ENCODE data around the gene TMEM88. TPM values are rescaled to one million over a fixed set of nuclear protein-coding genes. Genes with fewer than 3 reads are reported as not detected.

Gene TMEM88
- total RNA-seq, 1 experiment from 2014 or later = 0.43 TPM

- peak; percentile 80 for DNase-seq (ENCODE audit: low spot score)
These were observed 11.2 kb upstream of the TMEM88 start for GRCh38 chr17:7843536-7844291.

GRCh38 chr17:7844292-7845154 lies 10.3 kb upstream of the TMEM88 start:
- DNase-seq (ENCODE audit: low spot score) = peak; percentile 86

- DNase-seq (ENCODE audit: low spot score) = no peak
These were observed 9.4 kb upstream of the TMEM88 start for GRCh38 chr17:7845359-7846062.

- DNase-seq (ENCODE audit: low spot score) = no peak
These were observed 8.7 kb upstream of the TMEM88 start for GRCh38 chr17:7846063-7846735.

GRCh38 chr17:7846765-7847661 lies 7.9 kb upstream of the TMEM88 start:
- no peak for DNase-seq (ENCODE audit: low spot score)

- no peak for DNase-seq (ENCODE audit: low spot score)
These were observed 6.7 kb upstream of the TMEM88 start for GRCh38 chr17:7848131-7848579.

GRCh38 chr17:7848739-7849129 lies 6.1 kb upstream of the TMEM88 start:
- DNase-seq (ENCODE audit: low spot score) = no peak

GRCh38 chr17:7849130-7849750 lies 5.6 kb upstream of the TMEM88 start:
- no peak for DNase-seq (ENCODE audit: low spot score)

- no peak for DNase-seq (ENCODE audit: low spot score)
These were observed 4.9 kb upstream of the TMEM88 start for GRCh38 chr17:7849751-7850504.

GRCh38 chr17:7850701-7851437 lies 4.0 kb upstream of the TMEM88 start:
- DNase-seq (ENCODE audit: low spot score) = no peak

GRCh38 chr17:7851438-7852261 lies 3.2 kb upstream of the TMEM88 start:
- peak; percentile 91 for DNase-seq (ENCODE audit: low spot score)

- no peak for DNase-seq (ENCODE audit: low spot score)
These were observed 2.6 kb upstream of the TMEM88 start for GRCh38 chr17:7852262-7852670.

GRCh38 chr17:7852919-7853690 lies 1.8 kb upstream of the TMEM88 start:
- no peak for DNase-seq (ENCODE audit: low spot score)

- no peak for DNase-seq (ENCODE audit: low spot score)
These were observed 1.2 kb upstream of the TMEM88 start for GRCh38 chr17:7853691-7854038.

GRCh38 chr17:7854078-7854777 lies 638 bp upstream of the TMEM88 start:
- DNase-seq (ENCODE audit: low spot score) = no peak

- no peak for DNase-seq (ENCODE audit: low spot score)
These were observed 769 bp downstream of the TMEM88 start for GRCh38 chr17:7855660-7856010.
